ENCODE measurements around the gene TLDC2.

Gene TLDC2

DNA sequence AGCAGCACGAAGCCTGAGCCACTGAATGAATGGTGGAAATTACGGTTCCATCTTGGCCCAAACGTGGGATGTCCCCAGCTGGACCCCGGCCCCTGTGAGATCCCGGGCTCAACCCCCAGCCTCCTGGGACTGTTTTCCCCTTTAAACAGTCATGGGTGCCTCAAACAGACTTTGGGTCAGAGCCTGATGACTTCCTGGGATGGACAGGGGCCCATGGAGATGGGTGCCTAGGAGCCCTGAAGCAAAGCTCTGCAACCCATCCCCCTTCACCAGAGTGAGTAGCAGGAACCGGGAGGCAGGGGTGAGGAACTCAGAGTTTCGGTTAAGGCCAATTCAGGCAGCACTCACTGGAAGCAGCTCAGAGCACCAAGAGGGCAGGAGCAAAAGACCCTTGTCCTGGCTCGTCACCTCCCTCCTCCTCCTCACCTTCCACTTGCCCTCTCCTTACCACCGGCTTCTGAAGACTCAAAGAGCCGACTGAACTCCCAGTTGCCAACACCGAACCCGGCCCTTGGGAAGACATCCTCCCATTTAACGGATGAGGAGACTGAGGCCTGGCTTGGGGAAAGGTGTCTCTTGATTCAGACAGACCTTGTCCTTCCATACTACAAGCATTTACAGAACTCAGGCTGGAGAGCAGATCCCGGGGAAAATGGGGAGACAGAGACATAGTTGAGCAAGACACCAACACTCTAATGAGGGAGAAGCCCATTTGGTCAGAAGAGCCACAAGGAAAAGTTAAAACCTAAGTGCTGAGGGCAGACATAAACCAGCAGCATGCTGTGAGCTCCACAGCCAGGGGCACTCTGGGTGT is 14.9 kb upstream of the TLDC2 start:
- Histone ChIP-seq H3K4me1 (no peaks in the 10 kb centered on the region; the same call in 1 of the 2 replicates), H3K36me3 (peaks cover 10% of the 10 kb centered on the region), H3K4me3 (ENCODE audit: low read depth, low read length) (peak overlapping the region; percentile 90), H3K27me3 (no peaks in the 10 kb centered on the region), H3K9me3 (no peaks in the 10 kb centered on the region)
- no peak for DNase-seq
- TF ChIP-seq, protein P1, sequence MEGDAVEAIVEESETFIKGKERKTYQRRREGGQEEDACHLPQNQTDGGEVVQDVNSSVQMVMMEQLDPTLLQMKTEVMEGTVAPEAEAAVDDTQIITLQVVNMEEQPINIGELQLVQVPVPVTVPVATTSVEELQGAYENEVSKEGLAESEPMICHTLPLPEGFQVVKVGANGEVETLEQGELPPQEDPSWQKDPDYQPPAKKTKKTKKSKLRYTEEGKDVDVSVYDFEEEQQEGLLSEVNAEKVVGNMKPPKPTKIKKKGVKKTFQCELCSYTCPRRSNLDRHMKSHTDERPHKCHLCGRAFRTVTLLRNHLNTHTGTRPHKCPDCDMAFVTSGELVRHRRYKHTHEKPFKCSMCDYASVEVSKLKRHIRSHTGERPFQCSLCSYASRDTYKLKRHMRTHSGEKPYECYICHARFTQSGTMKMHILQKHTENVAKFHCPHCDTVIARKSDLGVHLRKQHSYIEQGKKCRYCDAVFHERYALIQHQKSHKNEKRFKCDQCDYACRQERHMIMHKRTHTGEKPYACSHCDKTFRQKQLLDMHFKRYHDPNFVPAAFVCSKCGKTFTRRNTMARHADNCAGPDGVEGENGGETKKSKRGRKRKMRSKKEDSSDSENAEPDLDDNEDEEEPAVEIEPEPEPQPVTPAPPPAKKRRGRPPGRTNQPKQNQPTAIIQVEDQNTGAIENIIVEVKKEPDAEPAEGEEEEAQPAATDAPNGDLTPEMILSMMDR (IDR thresholded peaks at IDR 0.05; ENCODE audit: low read depth, low read length) = no peak

DNA sequence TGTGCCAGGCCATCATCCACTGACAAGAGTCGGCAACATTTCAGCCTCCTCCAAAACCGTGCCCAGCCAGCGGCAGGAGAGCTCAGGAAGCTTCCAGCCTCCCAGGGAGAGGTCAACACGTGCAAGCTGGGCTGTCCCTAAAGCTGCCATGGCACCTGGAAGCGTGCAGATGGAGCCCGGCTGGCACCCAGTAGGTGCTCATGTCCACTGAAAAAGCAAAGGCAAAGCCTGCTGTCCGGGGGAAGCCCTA is 14.4 kb upstream of the TLDC2 start:
- Histone ChIP-seq H3K36me3 (peaks cover 10% of the 10 kb centered on the region), H3K4me3 (ENCODE audit: low read depth, low read length) (peak overlapping the region; percentile 90), H3K27me3 (no peaks in the 10 kb centered on the region), H3K4me1 (no peaks in the 10 kb centered on the region; the same call in 1 of the 2 replicates), H3K9me3 (no peaks in the 10 kb centered on the region)
- no peak for DNase-seq
- TF ChIP-seq, protein P1 (IDR thresholded peaks at IDR 0.05; ENCODE audit: low read depth, low read length) = no peak

DNA sequence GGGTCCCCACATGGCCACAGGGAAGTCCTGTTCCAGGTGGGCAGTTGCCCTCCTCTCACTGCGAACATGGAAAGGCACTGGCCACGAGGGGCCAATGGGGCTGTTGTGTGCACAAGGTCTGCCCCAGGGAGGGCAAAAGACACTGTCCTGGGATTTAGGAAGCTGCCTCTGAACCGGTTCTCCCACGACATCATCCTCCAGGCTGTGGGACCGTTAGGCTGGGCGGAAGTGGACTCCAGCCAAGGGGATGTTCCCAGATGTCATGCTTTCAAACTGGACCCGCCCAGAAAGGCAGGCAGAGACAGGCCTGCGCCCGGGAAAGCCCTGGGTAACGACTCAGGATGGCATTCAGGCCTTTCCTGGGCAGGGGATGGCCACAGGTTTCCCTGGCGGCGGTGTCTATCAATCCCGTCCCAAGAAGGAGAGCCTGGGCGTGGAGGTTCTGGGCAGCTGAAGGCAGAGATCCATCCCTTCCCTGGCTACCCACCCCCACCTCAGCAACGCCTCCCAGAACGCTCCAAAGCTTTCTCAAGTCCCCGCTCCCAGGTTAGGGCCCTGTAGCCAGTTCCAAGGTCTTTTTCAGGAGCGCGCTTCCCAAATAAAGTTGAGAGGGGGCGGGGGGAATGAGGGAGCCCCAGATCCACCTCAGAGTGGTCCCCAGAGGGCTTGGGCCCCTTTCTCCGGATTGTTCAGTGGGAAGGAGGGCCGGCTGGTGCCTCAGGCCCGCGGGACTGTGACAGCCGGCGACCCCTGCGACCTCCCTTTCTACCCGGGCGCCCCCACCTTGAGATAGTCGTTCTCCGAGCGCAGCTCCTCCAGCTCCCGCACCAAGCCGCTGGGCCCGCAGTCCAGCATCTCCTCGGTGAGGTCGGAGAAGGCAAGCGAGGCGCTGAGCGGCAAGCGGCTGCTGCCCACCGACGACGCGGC is 13.8 kb upstream of the TLDC2 start:
- Histone ChIP-seq H3K4me1 (no peaks in the 10 kb centered on the region), H3K36me3 (peaks cover 10% of the 10 kb centered on the region), H3K4me3 (ENCODE audit: low read depth, low read length) (peak overlapping the region; percentile 90), H3K9me3 (no peaks in the 10 kb centered on the region), H3K27me3 (no peaks in the 10 kb centered on the region)
- peak; percentile 88 for DNase-seq
- TF ChIP-seq, protein P1 (IDR thresholded peaks at IDR 0.05; ENCODE audit: low read depth, low read length) = no peak

DNA sequence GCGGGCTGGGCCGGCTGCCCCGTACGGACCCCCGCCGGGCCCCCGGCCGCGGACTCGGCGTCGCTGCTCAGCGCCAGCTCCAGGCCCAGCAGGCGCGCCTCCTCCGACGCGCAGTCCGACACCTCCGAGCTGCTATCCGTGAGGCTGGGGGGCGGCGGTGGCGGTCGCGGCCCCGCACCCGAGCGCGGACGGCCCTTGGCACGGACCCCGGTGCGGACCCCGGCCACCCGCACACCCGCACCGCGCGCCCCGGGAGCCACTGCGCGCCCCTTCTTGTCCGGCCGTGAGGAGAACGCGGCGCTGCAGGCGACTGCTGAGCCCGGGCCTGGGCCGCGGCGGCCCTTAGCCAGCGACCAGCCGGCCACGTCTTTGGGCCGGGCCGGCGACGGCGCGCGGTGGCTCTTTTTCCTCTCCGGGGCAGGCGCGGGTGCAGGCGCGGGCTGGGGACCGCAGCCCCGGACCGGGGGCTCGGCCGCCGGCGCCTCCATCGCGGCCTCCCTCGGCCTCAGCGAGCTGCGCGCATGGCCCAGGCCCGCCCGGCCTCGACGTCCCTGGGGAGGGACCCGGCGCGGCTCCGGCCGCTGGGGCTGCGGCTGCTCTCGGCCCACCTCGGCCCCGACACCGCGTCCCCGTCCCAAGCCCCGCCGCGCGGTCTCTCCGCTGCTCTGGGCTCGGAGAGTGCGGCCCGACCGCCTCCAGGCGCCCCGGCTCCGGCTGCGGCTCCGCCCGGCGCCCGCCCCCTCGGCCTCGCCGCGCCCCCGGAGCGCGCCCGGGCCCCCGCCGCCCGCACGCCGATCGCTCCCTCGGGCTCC is 12.9 kb upstream of the TLDC2 start:
- TF ChIP-seq, protein P1 (IDR thresholded peaks at IDR 0.05; ENCODE audit: low read depth, low read length) = no peak
- no peaks in the 10 kb centered on the region for H3K4me1 ChIP-seq
- H3K4me3 ChIP-seq (ENCODE audit: low read depth, low read length) = peak overlapping the region; percentile 90
- no peaks in the 10 kb centered on the region for H3K9me3 ChIP-seq
- no peak for DNase-seq
- H3K36me3 ChIP-seq = peaks cover 8% of the 10 kb centered on the region
- H3K27me3 ChIP-seq = no peaks in the 10 kb centered on the region

DNA sequence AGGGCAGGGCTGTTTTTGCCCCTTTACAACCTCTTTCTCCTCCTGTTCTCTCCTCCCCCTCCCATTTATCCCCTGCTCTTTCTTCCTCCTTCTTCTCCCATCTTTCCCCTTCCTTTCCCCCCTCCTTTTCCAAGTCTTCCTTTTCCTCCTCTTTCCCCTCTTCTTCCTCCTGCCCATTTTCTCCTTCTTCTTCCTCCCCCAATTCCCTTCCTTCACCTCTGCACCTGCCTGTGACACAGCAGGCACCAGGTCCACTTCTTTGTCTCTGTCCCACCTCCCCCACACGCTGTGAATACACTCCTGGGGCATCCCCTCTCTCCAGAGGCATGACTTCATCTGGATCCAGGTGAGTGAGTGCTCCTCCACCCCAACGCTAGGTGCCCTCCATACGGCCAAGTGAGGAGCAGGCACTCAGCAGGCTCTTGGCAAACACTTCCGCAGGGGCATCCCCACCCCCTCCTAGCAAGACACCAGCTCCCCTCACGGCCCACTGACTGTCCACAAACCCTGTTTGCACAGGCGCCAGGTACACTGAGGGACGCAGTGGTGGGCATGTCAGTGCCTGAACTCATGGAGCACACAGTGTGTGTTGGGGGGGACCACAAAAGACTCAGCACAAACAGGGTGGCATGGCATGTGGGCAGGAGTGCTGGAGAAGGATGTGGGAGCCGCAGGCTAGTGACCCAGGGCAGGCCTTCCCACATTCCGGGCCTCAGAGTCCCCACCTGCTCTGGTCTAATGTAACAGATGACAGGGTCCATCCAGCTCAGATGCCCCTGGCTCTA is 10.7 kb upstream of the TLDC2 start:
- H3K9me3 ChIP-seq = no peaks in the 10 kb centered on the region
- H3K4me3 ChIP-seq (ENCODE audit: low read depth, low read length) = no peak overlapping the region
- no peaks in the 10 kb centered on the region for H3K4me1 ChIP-seq
- TF ChIP-seq, protein P1 (IDR thresholded peaks at IDR 0.05; ENCODE audit: low read depth, low read length) = no peak
- no peak for DNase-seq
- H3K27me3 ChIP-seq = no peaks in the 10 kb centered on the region
- H3K36me3 ChIP-seq = peaks cover 7% of the 10 kb centered on the region

All from BE2C (cell line).